GM19035 (cell line): Measurements from ENCODE around the gene PJA1.

Experiments used
- ATAC-seq: cut with Tn5 transposase; IDR thresholded peaks from one replicate; pipeline ENCODE4 v1.9.1; 2021; ENCODE audit not compliant: unreplicated experiment

The PJA1 gene

DNA sequence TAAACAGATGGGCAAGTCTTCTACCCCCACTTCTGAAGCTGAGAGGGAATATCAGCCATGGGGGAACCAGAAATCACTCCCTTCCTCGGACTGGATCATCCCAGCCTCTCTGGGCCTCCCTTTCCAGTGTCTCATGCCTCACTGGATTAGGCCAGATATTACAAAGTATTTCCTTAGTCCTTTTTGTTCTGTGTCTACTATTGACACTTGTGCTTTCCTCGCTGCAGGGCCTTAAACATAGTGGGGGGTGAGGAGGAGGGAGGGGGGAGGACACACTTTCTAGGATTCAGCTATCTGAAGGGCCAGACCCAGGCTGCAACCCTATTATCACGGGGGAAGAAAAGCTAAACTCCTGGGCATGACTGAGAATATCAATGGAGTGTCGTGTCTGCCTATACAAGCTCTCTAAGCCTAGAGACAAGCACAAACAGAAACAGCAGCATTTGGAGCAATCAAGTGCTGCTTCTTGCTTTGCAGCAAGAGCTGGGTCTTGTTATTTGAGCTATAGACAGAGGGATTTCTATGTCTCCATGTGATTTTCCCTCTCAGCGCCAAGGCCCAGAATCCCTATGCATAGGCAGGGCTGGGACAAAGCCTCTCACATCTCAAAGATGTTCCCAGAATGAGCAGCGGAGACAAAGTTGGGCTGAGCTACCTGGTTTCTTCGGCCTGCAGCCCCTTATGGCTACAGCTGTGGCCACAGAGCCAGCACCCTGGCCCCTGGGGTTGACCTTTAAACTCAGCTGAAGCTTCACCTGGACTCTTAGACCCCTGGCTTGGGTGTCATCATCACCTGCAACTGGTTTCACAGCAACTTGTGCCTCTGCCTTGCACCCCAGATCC lies 20.2 kb downstream of the PJA1 start:
- no peak for ATAC-seq

DNA sequence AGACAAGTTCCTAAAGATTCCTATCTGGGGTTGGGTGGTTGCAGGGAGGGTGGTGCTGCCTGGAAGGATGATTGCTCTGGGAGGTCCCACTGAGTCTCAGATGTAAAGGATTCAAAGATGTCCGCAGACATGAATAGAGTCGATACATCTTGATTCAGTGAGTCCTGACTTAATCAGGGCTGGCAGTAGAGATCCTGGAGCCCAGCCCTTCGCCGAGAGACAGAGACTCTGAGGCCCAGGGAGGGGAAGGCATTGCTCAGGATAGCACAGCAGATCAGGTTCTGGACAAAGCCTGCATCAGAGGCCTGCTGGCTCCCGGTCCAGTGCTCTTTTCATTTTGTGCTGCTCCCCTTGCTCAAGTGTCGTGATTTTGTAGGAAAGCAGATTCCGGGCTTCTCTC lies 21.7 kb downstream of the PJA1 start:
- no peak for ATAC-seq

DNA sequence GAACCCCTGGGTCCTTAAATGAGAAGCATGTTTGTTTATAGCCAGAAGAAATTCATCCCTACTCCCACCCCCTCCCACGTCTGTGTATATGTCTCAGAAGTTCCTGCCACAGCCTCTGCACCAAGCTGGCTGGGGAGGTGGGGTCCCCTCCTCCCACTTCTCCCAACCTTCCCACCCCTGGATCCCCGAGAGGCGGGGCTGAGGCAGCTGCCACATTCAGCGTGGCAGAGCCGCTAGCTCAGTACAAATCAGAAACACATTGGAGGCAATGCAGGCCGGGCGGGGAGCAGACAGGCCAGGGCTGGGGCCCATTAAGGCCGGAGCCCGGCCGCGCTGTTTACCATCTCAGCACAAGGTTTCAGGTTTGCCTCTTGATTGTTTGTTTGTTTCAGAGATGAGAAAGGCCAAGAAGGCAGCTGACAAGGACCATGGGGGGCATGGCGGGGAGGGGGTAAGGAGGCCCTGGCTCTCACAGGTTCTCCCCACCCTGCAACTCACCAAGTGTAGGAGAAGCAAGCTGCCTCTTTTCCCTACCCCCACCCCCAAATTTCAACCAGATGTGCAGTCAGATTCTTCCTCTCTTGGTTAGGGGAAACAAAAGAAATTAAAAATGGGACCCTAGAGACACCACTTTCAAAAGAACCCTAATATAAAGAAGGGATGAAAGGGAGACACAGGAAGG lies 22.3 kb downstream of the PJA1 start:
- ATAC-seq: no peak

DNA sequence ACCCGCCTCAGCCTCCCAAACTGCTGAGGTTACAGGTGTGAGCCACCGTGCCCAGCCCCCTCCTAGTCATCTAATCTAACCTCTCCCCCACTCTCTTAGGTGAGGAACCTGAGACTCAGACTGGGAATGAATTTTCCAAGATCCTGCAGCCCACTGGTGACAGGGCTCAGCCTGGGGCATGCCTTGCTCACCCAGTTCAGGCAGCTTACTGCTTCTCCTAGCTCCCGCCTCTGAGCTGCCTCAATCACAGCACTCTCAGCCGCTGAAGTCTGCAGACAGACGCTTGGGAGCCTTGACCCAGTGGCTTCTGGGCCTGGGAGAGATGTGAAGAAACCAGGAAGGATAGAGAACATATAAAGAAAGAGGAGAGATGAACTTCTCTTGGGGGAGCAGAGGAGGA lies 24.4 kb downstream of the PJA1 start:
- no peak for ATAC-seq

DNA sequence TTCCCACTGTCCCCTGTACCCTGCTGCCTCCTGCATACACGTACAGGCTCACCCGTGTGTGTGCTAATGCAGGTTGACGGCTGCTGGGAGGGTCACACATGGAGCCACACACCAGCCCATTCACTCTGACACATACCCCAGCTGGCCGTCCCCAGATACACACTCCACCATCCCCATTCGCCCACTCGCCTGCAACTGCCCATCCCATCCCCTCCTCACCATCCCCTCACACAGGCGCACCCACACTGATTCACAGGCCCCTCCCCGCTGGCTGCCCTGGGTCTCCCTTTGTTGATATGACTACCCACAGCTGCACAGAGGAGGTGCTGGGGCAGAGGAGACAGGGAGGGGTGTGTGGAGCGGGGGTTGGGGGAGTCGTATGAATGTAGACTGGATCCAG lies 25.7 kb downstream of the PJA1 start:
- ATAC-seq: no peak

DNA sequence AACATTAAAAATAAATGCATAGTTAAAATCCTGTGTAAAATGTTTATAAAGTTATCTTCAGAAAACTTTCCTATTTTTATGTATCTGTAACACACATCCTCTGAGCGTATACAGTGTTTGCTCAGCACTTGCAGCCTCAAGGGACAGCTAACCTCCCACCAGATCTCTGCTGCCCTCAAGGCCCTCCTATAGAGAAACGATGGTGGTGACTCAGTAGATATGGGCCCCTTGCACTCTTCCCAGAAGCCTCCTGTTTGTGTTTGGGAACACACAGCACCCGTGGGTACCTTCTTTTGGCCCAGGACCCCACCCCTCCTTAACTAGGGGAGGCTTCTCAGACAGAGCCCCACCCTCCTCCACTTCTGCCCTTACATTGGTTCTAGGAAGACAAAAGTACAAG lies 26.7 kb downstream of the PJA1 start:
- no peak for ATAC-seq

DNA sequence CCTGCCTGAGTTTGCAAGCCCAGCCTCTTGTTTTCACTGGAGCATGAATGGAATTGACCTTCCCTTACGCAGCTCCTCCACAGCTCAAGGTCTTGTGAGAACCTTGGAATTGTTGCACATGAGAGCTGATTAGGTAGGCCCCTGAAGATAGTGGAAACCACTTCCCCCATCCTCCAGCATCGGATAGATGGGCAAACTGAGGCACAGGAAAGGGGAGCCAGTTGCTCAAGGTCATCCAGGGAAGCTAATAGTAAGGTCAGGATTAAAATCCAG lies 27.2 kb downstream of the PJA1 start:
- no peak for ATAC-seq

DNA sequence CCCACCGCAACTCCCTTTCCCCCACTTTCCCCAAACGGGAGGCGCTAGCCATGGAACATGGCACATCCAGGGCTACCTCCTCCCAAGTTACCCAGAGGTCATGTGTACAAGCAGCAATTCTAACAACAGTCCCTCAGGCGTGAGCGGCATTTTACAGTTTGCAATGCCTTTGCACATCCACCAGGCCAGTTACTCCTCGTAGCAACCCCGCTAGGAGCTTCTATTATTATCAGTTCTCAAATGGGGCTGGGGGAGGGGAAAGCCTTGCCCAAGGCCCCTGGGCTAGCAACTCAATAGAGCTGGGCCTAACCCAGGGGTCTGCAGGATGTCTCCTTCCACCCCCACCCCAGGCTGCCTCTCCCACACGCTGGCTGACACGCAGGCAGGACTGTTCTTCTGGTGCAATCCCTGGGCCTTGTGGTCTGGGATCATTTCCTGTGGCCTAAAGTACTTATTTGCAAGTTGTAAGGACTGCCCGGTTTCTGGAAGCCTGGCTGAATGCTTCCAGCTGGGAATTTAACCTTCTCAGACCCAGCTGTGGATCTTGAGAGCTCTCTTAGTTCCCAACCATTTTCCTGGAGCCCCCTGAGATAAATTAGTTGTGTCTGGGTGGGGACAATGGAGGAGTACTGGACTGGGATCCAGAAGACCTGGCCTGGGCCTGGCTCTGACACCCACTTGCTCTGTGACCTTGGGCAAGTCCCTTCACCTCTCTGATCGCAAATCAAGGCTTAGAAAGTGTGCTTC lies 27.7 kb downstream of the PJA1 start:
- no peak for ATAC-seq

DNA sequence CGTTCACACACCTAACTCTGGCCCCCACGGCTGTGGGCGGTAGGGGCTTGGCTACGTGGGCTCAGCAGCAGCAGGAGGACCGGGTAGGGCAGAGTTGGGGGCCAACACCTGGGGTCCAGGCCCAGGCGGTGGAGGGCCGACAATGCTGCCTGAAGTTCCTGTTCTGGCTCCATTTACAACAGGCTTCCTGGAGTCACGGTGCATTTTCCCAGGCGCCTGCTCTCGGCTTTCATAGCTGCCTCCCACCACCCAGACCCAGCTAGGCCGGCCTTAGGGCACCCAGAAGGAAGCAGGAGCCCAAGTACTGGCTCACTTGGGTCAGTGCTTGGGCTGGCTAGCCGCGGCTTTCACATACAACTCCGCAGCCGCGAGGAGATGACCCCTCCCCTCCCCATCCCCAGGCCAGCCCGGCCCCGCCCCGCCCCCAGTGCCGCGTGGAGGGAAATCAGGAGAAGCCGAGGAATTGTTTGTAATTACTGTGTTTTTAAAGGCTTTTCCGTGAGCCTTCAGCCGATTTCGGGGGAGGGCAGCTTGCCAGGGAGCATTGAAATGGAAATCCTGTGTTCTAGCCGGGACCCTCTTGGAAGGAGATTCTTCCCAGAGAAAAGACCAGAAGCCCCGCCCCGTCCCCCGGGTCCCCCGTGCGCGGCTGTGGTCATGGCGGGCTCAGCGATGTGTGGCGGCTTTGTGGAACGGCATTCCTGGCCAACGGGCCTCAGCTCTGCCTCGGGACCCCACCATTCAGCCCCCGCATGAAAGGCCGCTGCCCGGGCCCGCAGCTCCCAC lies 28.5 kb downstream of the PJA1 start:
- no peak for ATAC-seq

DNA sequence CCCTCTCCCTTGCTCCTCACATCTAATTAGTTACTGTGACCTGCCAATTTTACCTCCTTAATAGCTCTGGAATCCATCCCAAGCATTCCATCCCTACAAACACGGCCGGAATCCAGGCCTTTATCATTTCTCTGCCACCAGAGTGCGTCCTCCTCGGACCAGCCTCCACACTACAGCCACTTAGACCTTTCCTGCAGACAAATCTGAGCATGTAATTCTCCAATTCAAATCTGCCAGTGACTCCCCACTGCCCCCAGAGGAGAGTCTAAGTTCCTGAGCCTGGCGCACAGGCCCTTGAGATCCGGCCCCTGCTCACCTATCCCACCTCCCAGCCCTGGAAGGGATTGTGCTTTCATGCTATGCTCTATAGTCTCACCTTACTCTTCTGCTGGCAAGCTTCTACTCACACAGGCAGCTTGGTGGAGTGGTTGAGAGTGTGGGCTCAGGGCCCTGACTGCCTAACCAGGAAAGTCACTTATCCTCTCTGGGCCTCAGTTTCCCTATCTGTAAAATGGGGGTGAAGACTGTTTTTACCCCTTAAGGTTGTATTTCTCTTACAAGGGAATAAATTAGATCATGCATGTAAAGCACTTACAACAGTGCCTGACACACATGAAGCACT lies 31.2 kb downstream of the PJA1 start:
- ATAC-seq: no peak

DNA sequence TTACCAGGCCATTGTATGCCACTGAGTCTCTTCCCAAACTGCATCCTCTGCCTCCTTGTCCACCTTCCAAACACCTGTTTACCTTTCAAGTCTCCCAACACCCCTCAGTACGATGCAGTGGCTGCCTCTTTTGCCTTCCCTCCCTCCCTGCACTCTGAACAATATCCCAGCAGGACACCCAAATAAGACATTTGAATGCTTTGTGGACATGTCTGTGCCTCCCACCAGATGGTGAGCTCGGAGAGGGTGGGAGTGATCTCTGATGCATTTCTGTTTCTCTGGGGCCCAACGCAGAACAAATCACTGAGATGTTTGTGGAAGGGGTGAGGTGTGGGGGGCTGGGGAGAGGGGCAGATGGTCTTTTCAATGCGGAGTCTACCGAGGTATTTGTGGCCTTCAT lies 33.4 kb downstream of the PJA1 start:
- no peak for ATAC-seq

DNA sequence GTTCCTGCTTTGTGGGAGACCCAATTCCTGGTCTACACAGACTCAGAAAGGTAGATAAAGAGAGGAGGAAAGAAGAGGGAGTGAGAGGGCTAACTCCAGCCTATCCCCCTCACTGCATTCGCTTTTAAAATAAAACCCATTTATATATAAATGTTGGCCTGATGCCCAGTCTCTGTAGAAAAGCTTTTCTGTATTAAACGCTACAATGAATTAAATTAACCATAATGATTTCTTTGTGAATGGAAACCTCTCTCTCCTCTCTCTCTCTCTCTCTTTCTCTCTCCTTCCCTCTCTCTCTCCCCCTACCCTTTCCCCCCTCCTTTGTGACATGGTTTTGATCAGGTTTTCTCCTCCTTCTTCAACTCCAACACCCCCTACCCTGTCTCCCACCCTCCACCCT lies 34.8 kb downstream of the PJA1 start:
- no peak for ATAC-seq

DNA sequence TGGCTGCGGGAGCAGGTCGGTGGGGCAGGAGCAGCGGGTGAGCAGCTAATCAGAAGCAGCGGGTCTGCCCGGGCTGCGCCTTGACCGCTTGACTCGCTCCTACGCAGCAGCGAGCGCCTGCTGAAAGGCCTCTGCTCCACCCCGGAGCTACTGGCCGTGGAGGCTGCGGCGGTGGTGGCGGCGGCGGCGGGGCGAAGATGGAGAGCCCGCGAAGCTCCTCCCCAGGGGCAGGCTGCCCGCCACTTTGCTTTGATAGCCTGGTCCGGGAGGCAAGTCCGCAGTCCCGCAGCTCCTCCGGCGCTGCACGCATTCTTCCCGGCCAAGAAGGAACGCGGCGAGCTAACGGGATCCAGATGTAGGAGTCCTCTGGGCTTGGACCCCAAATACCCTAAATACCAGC lies 36.7 kb downstream of the PJA1 start:
- ATAC-seq: no peak

DNA sequence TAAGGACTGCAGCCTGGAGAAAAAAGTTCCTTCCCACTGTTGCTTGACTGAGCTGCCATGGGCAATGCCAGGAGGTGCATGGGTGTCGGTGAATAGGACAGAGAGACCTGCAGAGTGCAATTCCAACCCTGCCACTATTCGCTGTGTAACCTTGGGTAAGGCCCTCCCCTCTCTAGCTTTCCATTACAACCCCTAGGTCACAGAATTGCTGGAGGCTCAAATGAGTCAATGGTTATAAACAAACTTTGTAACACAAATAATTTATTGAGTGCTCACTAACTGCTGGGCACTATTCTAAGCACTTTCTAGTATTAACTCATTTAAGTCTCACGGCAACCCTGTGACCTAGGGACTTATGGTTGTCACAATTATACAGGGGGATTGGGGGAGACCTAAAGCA lies 37.8 kb downstream of the PJA1 start:
- ATAC-seq: no peak

DNA sequence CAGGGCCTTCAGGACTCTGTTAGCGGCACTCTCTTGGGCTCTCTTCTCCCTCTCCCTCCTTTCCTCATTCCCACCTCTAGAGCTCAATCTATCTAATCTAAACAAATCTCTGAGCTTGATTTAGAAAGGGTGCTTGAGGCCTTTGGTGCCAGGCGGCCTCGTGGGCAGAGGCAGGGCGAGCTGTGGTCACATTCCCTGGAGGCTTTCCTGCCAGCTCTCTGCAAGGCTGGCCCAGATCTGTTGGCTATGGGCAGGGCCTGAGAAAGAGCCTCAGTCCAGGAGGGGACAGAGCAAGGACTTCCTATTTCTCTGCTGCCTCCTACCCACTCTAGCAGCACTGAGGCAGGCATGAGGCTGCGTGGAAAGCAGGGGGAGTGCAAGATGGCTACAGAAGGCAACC lies 38.6 kb downstream of the PJA1 start:
- ATAC-seq: no peak

DNA sequence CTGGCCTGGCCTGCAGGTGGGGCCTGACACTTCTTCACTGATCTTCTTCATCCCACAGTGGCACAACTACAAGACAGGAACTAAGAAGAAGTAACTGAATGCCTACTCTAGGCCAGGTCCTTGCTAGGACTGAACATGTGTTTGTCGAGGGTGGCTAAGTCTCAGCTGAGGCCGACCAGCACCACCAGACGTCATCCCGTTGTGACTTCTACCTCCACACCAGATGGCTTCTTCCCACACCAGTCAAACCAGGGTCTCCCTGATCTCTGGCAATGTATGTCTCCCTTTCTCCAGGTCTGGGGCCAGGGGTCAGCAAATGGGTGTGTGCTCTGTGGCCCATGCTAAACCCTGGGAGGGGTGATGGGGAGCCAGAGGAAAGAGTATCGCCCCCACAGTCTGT lies 40.2 kb downstream of the PJA1 start:
- no peak for ATAC-seq

DNA sequence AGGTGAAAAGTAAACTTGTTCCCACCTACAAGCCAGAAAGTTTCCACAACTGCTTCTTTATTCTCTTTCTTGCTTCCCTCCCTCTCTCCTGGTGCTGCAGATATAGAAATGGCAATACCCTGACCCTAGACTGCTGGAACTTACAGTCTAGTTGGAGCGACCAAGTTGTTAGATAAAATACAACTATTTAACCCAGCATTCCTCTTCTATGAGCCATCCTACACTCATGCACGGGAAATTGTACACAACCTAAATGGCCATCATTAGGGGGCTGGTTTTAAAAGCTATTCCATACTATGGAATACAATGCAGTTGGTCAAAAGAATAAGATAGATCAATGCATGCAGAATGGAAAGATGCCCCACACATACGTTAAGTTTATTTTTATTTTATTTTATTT lies 41.1 kb downstream of the PJA1 start:
- ATAC-seq: no peak

DNA sequence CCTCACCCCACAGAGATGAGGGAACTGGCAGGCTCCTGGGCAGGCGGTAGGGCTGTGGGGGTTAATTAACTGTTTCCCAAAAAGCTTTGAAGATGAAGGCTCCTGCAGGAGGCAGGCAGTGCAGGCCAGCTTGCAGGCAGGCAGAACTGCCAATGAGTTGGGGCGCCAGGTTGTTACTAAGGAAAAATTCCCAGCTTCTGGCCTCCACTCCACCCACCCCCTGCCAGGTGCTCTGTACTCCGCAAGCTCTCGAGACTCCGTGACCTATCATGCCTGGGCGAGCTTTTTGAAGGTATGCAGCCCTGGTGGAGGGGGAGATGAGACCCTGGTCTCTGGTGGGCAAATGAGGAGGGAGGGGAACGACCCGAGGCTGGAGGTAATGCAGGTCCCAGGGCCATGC lies 41.8 kb downstream of the PJA1 start:
- ATAC-seq: no peak

DNA sequence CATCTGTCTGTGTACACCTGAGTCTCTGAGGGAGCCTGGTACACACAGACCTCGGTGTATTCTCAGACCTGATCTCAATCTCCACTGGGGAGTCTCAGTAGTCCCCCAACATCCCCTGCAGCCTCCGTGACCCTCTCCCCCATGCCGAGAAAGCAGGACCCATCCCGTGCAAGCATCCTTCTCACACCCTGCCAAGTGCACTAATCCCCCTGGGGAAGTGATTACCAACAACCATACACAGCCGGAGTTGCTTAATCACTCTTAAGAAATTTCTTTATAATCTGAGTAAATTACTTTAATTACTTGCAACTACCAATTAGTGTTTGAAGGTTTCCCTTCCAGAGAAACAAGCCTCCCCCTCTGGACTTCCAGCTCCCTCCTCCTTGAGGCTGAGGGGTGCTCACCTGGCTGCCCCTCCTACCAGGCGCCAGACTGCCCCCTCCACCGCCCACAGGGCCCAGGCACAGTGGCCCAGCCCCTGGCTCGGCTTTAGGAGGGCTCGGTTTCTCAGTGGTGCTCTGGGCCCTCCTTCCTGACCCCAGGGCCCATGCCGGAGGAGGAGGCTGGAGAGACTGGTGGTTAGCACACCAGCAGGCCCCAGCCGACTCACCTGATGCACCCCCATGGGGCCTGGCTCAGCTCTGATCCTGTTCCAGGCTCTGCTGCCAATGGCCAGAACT lies 43.8 kb downstream of the PJA1 start:
- no peak for ATAC-seq

DNA sequence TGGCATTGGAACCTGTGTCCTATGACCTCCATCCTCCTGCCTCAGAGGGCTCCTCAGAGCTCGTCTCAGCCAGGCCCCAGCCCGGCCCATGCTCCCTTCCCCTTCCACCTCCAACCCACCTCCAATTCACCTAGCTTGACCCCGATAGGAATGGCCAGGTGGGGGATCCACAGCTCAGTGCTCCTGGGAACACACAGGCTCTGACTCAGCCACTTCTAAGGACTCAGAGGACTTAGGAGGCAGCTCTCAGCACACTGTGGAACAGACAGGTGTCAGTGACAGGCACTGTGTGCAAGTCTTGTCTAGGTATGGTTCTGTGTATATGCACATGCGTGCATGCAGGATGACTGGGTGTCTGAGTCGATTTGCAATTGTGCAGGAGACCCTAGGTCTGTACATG lies 44.8 kb downstream of the PJA1 start:
- no peak for ATAC-seq

DNA sequence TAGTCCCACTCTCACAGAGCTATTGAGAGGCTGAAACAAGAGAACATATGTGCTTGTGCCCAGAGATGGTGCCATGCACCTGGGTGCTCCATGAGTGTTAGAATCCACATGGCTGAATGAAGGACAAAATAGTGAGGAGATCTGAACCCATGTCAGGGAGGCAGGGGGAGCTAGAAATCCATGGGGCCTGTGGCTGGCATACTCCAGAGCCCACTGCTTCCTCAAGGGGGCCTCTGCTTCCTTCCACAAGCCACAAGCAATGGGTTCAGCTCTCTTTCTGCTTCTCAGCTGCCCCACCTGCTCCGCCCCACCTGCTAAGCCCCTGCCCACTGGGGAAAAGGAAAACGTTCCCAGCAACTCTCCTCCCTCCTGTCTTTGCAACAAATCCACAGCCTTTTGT lies 46.1 kb downstream of the PJA1 start:
- no peak for ATAC-seq
